ENCODE data around the gene BANF2. TPM values are rescaled to one million over a fixed set of nuclear protein-coding genes. Genes with fewer than 3 reads are reported as not detected.

Gene BANF2
- total and polyA plus RNA-seq, 10 of the 15 experiments (the other 5 are each of a cell fraction or from before 2014, with no cell fraction given) = not detected

DNA sequence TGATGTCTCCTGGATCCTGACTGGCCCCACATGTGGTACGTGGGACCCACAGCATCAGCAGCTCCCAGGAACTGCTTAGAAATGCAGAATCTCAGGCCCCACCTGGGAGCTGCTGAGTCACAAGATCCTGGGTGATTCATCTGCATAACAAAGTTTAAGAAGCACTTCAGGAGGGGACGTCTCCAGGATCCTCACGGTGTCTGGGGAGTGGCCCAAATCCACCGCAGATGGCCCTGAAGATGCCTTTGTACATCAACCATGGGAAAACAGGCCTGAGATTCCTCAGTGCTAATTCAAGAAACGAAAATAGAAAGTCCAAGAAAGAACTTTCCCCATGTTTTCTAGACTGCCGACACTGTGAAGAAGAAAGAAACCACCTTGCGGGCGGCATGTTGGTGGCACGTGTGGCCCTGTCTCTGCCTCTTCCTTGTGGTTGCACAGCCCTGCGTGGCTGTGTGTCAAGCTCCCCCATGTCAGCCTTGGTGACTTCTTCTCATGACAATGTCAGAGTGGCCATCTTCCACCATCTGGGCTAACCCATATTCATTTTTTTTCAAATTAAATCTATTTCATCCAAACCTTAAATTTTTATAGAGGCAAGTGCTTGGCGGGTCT is 43.8 kb upstream of the BANF2 start:
- Histone ChIP-seq H3K9me3 (replicated peaks; ENCODE audit: control insufficient read depth, insufficient read depth, low read length) (no peaks in the 10 kb centered on the region; the same call in 1 of the 3 replicates), H4K20me1 (ENCODE audit: control insufficient read depth, insufficient read depth) (0 out of 2 replicates have a peak, but pooled peaks cover 2% of the 10 kb centered on the region), H3K4me2 (ENCODE audit: control insufficient read depth, insufficient read depth) (no peak overlapping the region), H3K27ac (ENCODE audit: control insufficient read depth, insufficient read depth) (no peak overlapping the region), H3K27me3 (replicated peaks in 1 of 2; ENCODE audit: control insufficient read depth in 2 of 2, insufficient read depth in 2 of 2, low read length in 1 of 2) (no peaks in the 10 kb centered on the region), H2AFZ (ENCODE audit: control insufficient read depth, low read depth, low read length) (no peak overlapping the region), H3K4me3 (no peak overlapping the region), H3K9ac (ENCODE audit: control insufficient read depth, insufficient read depth, low read length) (no peak overlapping the region), H3K4me1 (ENCODE audit: control insufficient read depth, insufficient read depth, low read length) (no peaks in the 10 kb centered on the region; the same call in 1 of the 2 replicates), H3K79me2 (ENCODE audit: control insufficient read depth, insufficient read depth, low read length) (no peaks in the 10 kb centered on the region; the same call in 1 of the 2 replicates), H3K36me3 (ENCODE audit: control insufficient read depth in 2 of 2, insufficient read depth in 2 of 2, low read length in 1 of 2) (peaks cover 2% of the 10 kb centered on the region in 2 experiments; a peak in 2 of 4 replicates)
- TF ChIP-seq NFYB (IDR thresholded peaks at IDR 0.05; ENCODE audit: insufficient read depth, low read depth, low read length) (no peak), CEBPB (IDR thresholded peaks at IDR 0.05; ENCODE audit: borderline replicate concordance in 1 of 2, low read depth in 2 of 2, low read length in 2 of 2) (no peak), IRF3 (IDR thresholded peaks at IDR 0.05) (no peak), TARDBP (IDR thresholded peaks at IDR 0.05; ENCODE audit: borderline replicate concordance) (no peak), SRF (IDR thresholded peaks at IDR 0.05; ENCODE audit: low read depth in 2 of 2, low read length in 2 of 2) (no peak), POLR2AphosphoS2 (IDR thresholded peaks at IDR 0.05; ENCODE audit: low read depth, low read length) (no peak), SP1 (IDR thresholded peaks at IDR 0.05; ENCODE audit: low read depth, low read length) (no peak)
- CTCF ChIA-PET = interaction anchor here (0.6 to 1.7 kb wide), 9 partner anchors 10 to 364 kb away, joined by 3 to 6 read pairs (median 4); no protein-coding TSS in a partner anchor
- SMC1A ChIA-PET (ENCODE audit: uncharacterized antibody, unreplicated experiment) = interaction anchor here (1.4 kb wide), 1 partner anchor 9 kb away, joined by 3 read pairs; no protein-coding TSS in a partner anchor
- WGBS (ENCODE audit: insufficient coverage, insufficient replicate concordance, low lambda C conversion rate, missing lambda C conversion rate) = 88% methylated on average over 11 of the region's 11 CpGs
- in situ Hi-C loops (cut with MboI) = no loop called here
- intact Hi-C loops (cut with micrococcal nuclease; ENCODE audit: unreplicated experiment) = loop anchor here (10.0 kb wide), 1 partner anchor 239 kb away; no protein-coding TSS in a partner anchor
- RAD21 ChIA-PET (ENCODE audit: unreplicated experiment) = no interaction called here
- BruUV-seq (replicated peaks) = no TSS peak
- FAIRE-seq = no peak
- POLR2A ChIA-PET = no interaction called here
- no peak for ATAC-seq
- peak; percentile 11 for DNase-seq (ENCODE audit: low read depth, low spot score)
